ENCODE measurements around the gene MLPH.
"Not testable (repeated sequence)": the region's sequence is repeated elsewhere in the genome, so short reads cannot be mapped to it uniquely, and the experiment has no call there.

Gene MLPH

DNA sequence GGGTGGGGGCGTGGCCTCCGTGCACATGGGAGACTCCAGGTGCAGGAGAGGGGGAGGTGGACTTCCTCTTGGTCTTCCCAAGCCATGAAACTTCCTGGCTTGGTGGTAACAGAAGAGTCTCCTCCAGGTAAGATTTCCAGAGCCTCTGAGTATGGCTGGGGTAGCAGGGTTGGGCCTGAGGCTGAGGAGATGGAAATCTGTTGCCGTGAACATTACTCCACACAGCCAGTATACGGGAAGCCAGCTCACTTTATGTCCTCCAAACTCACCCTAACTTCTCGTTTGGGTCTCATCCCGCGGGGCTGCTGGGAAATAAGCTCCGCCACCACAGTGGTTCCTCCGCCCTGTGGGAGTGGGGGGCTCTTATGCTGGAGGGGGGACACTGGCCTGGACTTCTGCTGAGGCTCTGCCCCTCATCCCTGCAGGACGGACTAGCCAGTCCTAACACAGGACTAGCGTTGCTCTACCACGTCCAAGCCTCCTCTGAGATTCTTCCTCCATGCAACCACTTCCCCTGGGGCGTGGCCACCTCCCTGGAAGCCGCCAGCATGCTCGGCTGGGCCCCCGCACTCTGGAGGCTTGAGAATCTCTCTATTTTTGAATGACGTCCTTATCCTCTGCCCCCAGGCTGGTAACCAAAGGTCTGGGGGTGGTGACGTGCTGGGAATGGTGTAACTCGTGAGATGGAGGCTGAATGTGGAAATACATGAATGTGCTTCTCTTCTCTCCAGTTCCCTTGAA, 104.3 kb downstream of the MLPH start:
- no peak for FAIRE-seq

- FAIRE-seq, result no peak
These were observed 105.5 kb downstream of the MLPH start for GRCh38 chr2:237592425-237592980.

- FAIRE-seq, result no peak
These were observed 106.0 kb downstream of the MLPH start for GRCh38 chr2:237593036-237593435.

GRCh38 chr2:237593596-237594320, 106.7 kb downstream of the MLPH start:
- no peak for FAIRE-seq

GRCh38 chr2:237594514-237594871, 107.4 kb downstream of the MLPH start:
- FAIRE-seq, result no peak

DNA sequence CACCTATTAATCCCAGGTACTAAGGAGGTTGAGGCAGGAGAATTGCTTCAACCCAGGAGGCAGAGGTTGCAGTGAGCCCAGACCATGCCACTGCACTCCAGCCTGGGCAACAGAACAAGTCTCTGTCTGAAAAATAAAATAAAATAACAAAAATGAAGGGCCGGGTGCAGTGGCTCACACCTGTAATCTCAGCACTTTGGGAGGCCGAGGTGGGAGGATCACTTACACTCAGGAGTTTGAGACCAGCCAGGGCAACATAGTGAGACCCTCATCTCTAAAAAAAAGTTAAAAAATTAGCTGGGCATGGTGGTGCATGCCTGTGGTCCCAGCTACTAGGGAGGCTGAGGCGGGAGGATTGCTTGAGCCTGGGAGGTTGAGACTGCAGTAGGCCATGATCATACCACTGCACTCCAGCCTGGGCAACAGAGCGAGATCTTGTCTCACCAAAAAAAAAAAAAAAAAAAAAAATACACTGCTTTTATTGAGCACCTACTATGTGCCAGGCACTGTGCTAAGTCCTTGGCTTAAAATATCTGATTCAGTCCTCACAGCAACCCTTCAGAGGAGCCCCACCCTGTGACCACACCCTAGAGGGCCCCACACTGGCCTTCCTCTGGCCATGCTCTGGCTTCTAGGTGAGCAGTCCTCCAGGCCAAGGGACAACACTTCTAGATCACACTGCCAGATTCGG, 108.9 kb downstream of the MLPH start:
- FAIRE-seq, result not testable (repeated sequence)

DNA sequence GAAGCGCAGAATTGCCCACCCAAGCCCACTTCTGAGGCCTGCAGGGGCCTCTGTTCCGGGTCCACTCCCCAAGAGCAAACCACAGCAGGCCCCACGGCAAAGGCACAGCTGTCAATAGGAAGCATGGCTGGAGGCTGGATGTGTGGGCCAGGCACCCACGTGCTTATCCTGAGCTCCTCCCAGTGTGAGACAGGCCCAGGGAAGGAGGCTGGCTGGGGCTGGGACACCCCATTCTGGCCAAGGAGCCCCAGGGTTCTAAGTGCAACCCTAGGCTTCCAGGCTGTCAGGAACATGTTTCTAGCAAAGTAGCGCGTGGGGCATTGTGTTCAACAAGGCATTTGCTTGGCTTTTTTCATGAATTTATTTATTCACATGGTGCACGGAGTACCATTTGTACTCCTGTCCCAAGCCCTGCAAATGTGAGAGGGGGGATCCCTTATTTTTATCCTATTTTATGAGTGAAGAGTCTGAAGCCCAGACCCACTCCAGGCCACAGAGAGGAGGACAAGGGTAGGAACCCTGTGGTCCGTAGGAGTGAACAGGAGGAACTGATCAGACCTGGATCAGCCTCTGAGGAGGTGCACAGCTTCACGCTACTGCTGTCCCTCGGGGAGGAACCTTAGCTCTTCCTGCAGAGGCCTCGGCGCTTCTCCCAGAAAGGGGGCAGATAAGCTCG, 109.6 kb downstream of the MLPH start:
- no peak for FAIRE-seq

- FAIRE-seq, result no peak
These were observed 110.4 kb downstream of the MLPH start for GRCh38 chr2:237597196-237598145.

DNA sequence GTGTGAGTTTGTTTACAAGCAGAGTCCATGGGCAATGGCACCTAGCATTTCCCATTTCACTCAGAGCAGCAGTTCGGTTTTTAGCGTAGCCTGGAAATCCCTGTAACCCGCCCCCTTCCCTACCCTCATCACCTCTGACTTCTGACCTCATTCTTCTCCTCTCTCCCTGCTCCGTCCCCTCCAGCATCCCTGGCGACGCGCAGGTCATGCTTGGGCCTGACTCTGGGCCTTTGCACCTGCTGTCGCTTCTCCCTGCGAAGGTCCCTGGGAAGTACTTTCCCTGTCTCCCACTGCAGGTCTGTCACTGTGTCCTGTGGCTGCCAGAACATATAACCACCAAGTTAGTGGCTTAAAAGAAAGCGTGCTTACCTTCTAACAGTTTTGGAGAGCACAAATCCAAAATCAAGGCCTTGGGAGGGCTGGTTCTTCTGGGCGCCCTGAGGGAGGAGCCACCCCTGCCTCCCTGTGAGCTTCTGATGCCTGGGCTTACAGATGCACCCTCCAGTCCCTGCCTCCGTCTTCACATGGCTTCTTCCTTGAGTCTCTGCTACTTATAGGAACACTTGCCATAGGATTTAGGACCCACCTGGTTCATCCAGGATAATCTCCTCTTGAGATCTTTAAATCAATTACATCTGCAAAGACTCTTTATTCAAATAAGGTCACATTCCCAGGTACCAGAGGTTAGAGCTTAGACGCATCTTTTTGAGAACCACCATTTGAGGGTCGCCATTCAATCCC, 111.6 kb downstream of the MLPH start:
- FAIRE-seq, result no peak

- FAIRE-seq, result no peak
These were observed 112.5 kb downstream of the MLPH start for GRCh38 chr2:237599465-237600110.

DNA sequence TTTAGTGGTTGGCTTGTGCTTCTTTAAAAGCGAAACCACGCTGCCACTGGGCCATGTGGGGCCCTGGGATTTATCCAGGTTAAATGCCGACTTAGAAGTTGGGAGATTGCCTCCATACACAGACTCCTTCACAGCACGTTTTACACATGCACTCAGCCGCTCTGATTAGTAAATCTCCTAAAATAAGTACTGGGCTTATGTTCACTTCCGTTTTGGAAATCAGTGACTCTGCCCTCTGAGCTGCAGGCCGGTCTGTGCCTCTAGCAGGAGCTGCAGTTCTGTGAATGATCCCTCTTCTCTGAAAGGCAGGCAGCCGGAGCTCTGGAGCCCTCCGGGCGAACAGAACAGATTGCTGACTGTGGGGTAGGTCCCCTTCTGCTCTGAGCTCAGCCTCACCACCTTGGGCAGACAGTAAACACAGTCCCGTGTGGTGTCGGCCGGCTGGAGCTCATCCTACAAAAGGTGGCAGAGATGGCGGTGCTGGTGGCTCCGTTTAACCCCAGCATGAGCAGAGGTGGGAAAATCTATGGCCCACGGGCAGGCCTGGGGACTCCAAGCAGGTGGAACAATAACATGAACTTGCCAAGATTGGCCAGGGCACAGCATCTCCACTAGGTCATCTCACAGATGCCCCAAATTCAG, 113.3 kb downstream of the MLPH start:
- FAIRE-seq, result no peak

- FAIRE-seq, result no peak
These were observed 114.5 kb downstream of the MLPH start for GRCh38 chr2:237601453-237602116.

- no peak for FAIRE-seq
These were observed 115.4 kb downstream of the MLPH start for GRCh38 chr2:237602409-237602808.

GRCh38 chr2:237603049-237603717, 116.1 kb downstream of the MLPH start:
- no peak for FAIRE-seq

- no peak for FAIRE-seq
These were observed 116.8 kb downstream of the MLPH start for GRCh38 chr2:237603718-237604362.

DNA sequence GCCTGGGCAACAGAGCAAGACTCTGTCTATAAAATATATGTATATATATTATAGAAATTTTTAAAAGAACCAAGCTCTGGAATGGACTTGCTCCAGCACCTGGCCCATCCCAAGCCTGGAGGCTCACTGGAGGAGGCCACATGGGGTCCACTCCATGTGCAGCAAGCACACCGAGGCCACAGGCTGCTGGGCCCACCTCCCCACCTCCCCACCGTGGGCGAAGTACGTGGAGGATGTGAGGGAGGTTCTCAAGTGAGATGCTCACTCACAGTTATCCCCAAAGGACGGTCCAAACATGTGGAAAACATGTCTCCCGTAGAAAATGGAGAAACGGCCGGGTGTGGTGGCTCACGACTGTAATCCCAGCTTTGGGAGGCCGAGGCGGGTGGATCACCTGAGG, 117.3 kb downstream of the MLPH start:
- FAIRE-seq, result no peak
